Measurements from ENCODE around the gene PRKCB.
A peak's percentile ranks its signal among the peaks of the same experiment; 100 is the strongest.
"Not testable (repeated sequence)": the region's sequence is repeated elsewhere in the genome, so short reads cannot be mapped to it uniquely, and the experiment has no call there.

PRKCB gene

GRCh38 chr16:23909792-23910418 lies 74.1 kb downstream of the PRKCB start:
- DNase-seq (ENCODE audit: low spot score): no peak
- no peak overlapping the region for H3K27ac Mint-ChIP-seq

DNA sequence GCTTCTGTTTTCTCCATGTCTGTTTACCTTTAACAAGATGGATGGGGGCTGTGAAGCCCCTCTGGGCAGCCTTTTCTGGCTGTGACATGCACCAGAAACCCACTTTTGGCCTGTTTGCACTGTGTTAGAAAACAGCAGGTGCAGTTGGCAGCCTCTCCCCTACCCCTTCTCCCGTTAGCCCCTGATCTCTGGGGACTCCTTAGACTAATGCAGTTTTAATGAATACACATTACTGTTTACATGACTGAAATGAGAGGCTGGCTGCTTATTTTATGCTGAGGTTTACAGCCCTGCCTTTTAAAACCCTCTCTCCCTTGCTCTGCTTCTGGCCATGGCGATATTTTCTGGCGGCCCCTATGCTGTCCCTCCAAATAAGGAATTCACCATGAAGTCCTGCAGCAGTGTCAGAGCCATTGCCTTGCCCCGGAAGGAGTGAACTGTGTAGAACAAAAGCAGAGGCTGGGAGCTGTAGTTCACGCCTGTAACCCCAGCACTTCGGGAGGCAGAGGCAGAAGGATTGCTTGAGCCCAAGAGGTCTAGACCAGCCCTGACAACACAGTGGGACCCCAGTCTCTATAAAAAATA lies 79.3 kb downstream of the PRKCB start:
- Mint-ChIP-seq H3K27ac (no peak overlapping the region), H3K27me3 (ENCODE audit: low read depth) (no peaks in the 10 kb centered on the region), H3K4me1 (ENCODE audit: low read depth) (peaks cover 13% of the 10 kb centered on the region), H3K4me3 (no peak overlapping the region), H3K36me3 (ENCODE audit: low read depth) (peaks cover 20% of the 10 kb centered on the region), H3K9me3 (peaks cover 5% of the 10 kb centered on the region)
- no peak for DNase-seq (ENCODE audit: low spot score)

More at GRCh38 chr16:23909792-23910418, 74.1 kb downstream of the PRKCB start:
- Mint-ChIP-seq H3K36me3 (ENCODE audit: low read depth) (peaks cover 1% of the 10 kb centered on the region), H3K4me1 (ENCODE audit: low read depth) (peaks cover 22% of the 10 kb centered on the region), H3K4me3 (no peak overlapping the region), H3K9me3 (no peaks in the 10 kb centered on the region), H3K27me3 (ENCODE audit: low read depth) (no peaks in the 10 kb centered on the region)

- H3K27ac Mint-ChIP-seq; H3K4me3 Mint-ChIP-seq; DNase-seq (ENCODE audit: low spot score); H3K27me3 Mint-ChIP-seq (ENCODE audit: low read depth); H3K9me3 Mint-ChIP-seq: not testable (repeated sequence)
- Mint-ChIP-seq H3K4me1 (ENCODE audit: low read depth) (peaks cover 21% of the 10 kb centered on the region), H3K36me3 (ENCODE audit: low read depth) (peaks cover 19% of the 10 kb centered on the region)
These were observed 80.8 kb downstream of the PRKCB start for GRCh38 chr16:23916552-23916951.

DNA sequence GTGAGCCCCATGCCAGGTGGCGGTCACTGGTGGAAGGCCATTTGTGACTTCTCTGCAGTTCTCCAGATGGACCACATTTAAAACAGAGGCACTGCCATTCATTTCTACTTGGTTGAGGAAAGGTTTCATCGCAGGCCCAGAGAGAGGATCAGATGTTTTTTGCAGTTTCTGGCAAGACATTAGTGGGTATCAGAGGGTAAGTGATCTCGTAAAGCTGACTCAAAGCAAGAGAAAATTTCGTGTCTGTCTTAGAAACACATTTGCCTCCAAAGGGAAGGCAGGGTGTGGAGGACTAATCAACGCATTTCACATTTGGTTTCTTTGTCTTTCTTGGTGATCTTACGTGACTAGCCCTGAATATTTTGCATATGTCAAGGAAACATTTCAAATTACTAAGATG lies 81.8 kb downstream of the PRKCB start:
- H3K27me3 Mint-ChIP-seq (ENCODE audit: low read depth): no peaks in the 10 kb centered on the region
- no peak overlapping the region for H3K4me3 Mint-ChIP-seq
- H3K9me3 Mint-ChIP-seq: peaks cover 5% of the 10 kb centered on the region
- peak overlapping the region; percentile 4 for H3K27ac Mint-ChIP-seq
- peaks cover 19% of the 10 kb centered on the region for H3K36me3 Mint-ChIP-seq (ENCODE audit: low read depth)
- H3K4me1 Mint-ChIP-seq (ENCODE audit: low read depth): peaks cover 25% of the 10 kb centered on the region
- DNase-seq (ENCODE audit: low spot score): no peak

GRCh38 chr16:23920446-23920845 lies 84.7 kb downstream of the PRKCB start:
- Mint-ChIP-seq H3K9me3 (peaks cover 5% of the 10 kb centered on the region), H3K4me3 (no peak overlapping the region), H3K27ac (no peak overlapping the region), H3K27me3 (ENCODE audit: low read depth) (no peaks in the 10 kb centered on the region), H3K4me1 (ENCODE audit: low read depth) (peaks cover 27% of the 10 kb centered on the region), H3K36me3 (ENCODE audit: low read depth) (peaks cover 25% of the 10 kb centered on the region)
- DNase-seq (ENCODE audit: low spot score): no peak

GRCh38 chr16:23920899-23921298 lies 85.1 kb downstream of the PRKCB start:
- H3K9me3 Mint-ChIP-seq: peaks cover 5% of the 10 kb centered on the region
- H3K4me3 Mint-ChIP-seq: no peak overlapping the region
- no peaks in the 10 kb centered on the region for H3K27me3 Mint-ChIP-seq (ENCODE audit: low read depth)
- peaks cover 27% of the 10 kb centered on the region for H3K4me1 Mint-ChIP-seq (ENCODE audit: low read depth)
- no peak for DNase-seq (ENCODE audit: low spot score)
- no peak overlapping the region for H3K27ac Mint-ChIP-seq
- peaks cover 28% of the 10 kb centered on the region for H3K36me3 Mint-ChIP-seq (ENCODE audit: low read depth)

DNA sequence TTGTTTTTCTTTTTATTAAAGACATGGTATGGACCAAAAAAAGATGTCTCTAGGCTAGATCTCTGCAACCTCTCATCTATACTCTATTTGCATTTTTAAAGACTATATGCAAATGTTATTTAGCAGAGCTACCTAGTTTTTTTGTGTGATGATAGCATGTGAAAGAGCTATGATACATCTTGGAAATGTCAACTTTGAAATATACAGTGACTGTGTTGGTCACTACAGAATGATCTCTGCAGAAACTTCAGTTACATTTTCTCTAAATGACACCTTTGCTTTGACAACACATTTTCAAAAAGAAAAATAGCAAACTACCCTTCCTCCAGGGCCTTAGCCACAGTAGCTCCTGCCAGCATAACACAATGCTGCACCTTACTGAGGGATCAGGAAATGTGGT lies 86.6 kb downstream of the PRKCB start:
- Mint-ChIP-seq H3K4me1 (ENCODE audit: low read depth) (peaks cover 24% of the 10 kb centered on the region), H3K27me3 (ENCODE audit: low read depth) (no peaks in the 10 kb centered on the region), H3K27ac (no peak overlapping the region), H3K36me3 (ENCODE audit: low read depth) (peaks cover 25% of the 10 kb centered on the region), H3K4me3 (no peak overlapping the region), H3K9me3 (peaks cover 5% of the 10 kb centered on the region)
- DNase-seq (ENCODE audit: low spot score): no peak

DNA sequence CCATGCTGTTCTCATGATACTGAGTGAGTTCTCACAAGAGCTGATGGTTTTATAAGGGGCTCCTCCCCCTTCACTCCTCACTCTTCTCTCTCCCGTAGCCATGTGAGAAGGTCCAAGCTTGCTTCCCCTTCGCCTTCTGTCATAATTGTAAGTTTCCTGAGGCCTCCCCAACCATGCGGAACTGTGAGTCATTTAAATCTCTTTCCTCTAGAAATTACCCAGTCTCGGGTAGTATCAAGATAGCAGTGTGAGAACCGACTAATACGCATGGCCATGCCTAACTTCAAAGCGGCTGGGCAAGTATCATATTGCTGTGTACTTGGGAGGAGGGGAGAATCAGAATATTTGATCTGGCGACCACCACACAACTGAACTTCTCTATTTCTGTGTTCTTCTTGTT lies 88.3 kb downstream of the PRKCB start:
- H3K36me3 Mint-ChIP-seq (ENCODE audit: low read depth): peaks cover 18% of the 10 kb centered on the region
- no peak overlapping the region for H3K27ac Mint-ChIP-seq
- H3K9me3 Mint-ChIP-seq: no peaks in the 10 kb centered on the region
- H3K4me3 Mint-ChIP-seq: no peak overlapping the region
- H3K27me3 Mint-ChIP-seq (ENCODE audit: low read depth): no peaks in the 10 kb centered on the region
- no peak for DNase-seq (ENCODE audit: low spot score)
- H3K4me1 Mint-ChIP-seq (ENCODE audit: low read depth): peaks cover 17% of the 10 kb centered on the region

GRCh38 chr16:23927796-23928195 lies 92.0 kb downstream of the PRKCB start:
- Mint-ChIP-seq H3K27me3 (ENCODE audit: low read depth) (no peaks in the 10 kb centered on the region), H3K36me3 (ENCODE audit: low read depth) (peaks cover 9% of the 10 kb centered on the region), H3K27ac (no peak overlapping the region), H3K4me3 (no peak overlapping the region), H3K9me3 (no peaks in the 10 kb centered on the region), H3K4me1 (ENCODE audit: low read depth) (peaks cover 5% of the 10 kb centered on the region)
- DNase-seq (ENCODE audit: low spot score): no peak

DNA sequence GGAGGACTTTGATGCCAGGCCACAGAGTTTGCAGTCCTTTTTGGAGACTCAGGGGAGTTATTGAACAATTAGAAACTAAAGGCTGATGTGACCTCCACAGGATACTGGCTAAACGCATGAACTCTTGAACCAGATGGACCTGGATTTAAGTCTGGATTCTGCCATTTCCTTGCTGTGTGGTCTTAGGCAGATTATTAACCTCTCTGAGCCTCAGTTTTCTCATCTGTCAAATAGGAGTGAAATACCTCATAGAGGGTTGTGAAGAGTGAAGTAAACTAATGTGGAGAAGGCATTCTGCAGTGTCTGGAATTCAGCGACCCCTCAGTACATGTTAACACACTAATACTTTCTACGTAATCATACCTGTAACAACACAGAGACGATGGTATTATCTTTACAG lies 93.5 kb downstream of the PRKCB start:
- Mint-ChIP-seq H3K4me1 (ENCODE audit: low read depth) (peaks cover 3% of the 10 kb centered on the region), H3K36me3 (ENCODE audit: low read depth) (peaks cover 7% of the 10 kb centered on the region), H3K27ac (no peak overlapping the region), H3K4me3 (no peak overlapping the region), H3K9me3 (no peaks in the 10 kb centered on the region), H3K27me3 (ENCODE audit: low read depth) (no peaks in the 10 kb centered on the region)
- DNase-seq (ENCODE audit: low spot score): no peak

- Mint-ChIP-seq H3K4me1 (ENCODE audit: low read depth) (peaks cover 6% of the 10 kb centered on the region), H3K27me3 (ENCODE audit: low read depth) (no peaks in the 10 kb centered on the region), H3K27ac (no peak overlapping the region), H3K9me3 (no peaks in the 10 kb centered on the region), H3K36me3 (ENCODE audit: low read depth) (peaks cover 4% of the 10 kb centered on the region), H3K4me3 (no peak overlapping the region)
- DNase-seq (ENCODE audit: low spot score): no peak
These were observed 94.1 kb downstream of the PRKCB start for GRCh38 chr16:23929856-23930255.

GRCh38 chr16:23930791-23931190 lies 95.0 kb downstream of the PRKCB start:
- Mint-ChIP-seq H3K4me1 (ENCODE audit: low read depth) (peaks cover 6% of the 10 kb centered on the region), H3K27me3 (ENCODE audit: low read depth) (no peaks in the 10 kb centered on the region), H3K9me3 (no peaks in the 10 kb centered on the region), H3K36me3 (ENCODE audit: low read depth) (peaks cover 1% of the 10 kb centered on the region), H3K4me3 (no peak overlapping the region), H3K27ac (no peak overlapping the region)
- no peak for DNase-seq (ENCODE audit: low spot score)

DNA sequence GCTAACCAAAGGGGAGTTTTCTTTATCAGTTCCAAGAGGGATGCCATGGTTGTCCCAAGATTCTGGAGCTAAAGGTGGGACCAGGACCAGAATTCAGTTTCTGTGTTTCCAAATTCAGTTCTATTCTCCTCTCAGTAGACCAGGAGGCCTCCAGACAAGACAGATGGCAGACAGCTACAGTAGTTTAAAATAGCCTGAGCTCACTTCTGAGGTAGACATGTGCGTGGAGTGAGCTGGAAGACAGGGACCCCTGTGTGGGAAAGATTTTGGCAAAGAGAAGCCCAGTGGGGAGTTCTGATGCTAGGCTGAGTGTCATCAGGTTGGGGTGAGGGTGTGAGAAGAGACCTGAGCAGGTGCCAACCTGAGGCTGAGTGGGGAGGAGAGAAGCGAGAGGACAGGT lies 95.4 kb downstream of the PRKCB start:
- Mint-ChIP-seq H3K4me1 (ENCODE audit: low read depth) (peaks cover 9% of the 10 kb centered on the region), H3K27me3 (ENCODE audit: low read depth) (no peaks in the 10 kb centered on the region), H3K36me3 (ENCODE audit: low read depth) (no peaks in the 10 kb centered on the region), H3K9me3 (no peaks in the 10 kb centered on the region), H3K27ac (no peak overlapping the region), H3K4me3 (no peak overlapping the region)
- no peak for DNase-seq (ENCODE audit: low spot score)

DNA sequence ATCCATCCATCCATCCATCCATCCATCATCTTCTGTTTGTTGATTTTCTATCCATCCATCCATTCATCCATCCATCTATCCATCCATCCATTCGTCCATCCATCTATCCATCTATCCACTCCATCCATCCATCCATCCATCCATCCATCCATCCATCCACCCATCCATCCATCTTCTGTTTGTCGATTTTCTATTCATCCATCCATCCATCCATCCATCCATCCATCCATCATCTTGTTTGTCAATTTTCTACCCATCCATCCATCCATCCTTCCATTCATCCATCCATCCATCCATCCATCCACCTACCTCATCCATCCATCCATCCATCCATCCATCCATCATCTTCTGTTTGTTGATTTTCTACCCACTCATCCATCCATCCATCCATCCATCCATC lies 97.9 kb downstream of the PRKCB start:
- H3K27ac Mint-ChIP-seq; H3K36me3 Mint-ChIP-seq (ENCODE audit: low read depth); H3K9me3 Mint-ChIP-seq; DNase-seq (ENCODE audit: low spot score); H3K4me1 Mint-ChIP-seq (ENCODE audit: low read depth); H3K4me3 Mint-ChIP-seq; H3K27me3 Mint-ChIP-seq (ENCODE audit: low read depth): not testable (repeated sequence)
